Measurements from ENCODE around the gene ELP1.

The ELP1 gene

GRCh38 chr9:108861464-108861863 lies 72.5 kb downstream of the ELP1 start:
- no peak overlapping the region for H3K27ac ChIP-seq (ENCODE audit: extremely low read depth, low read depth, low read length)
- H3K4me1 ChIP-seq (ENCODE audit: control insufficient read depth, insufficient read depth, low read length), result no peaks in the 10 kb centered on the region
- CTCF ChIA-PET, result interaction anchor here (0.7 to 1.0 kb wide), 2 partner anchors 84 to 198 kb away, joined by 3 to 5 read pairs; no protein-coding TSS in a partner anchor
- no peak overlapping the region for H3K4me3 ChIP-seq (ENCODE audit: low read depth, low read length)
- no peaks in the 10 kb centered on the region for H3K9me3 ChIP-seq (ENCODE audit: control insufficient read depth, insufficient read depth, low read depth, low read length)
- TF ChIP-seq HOXD13 (CRISPR knock-in tag; IDR thresholded peaks at IDR 0.05; ENCODE audit: borderline replicate concordance) (no peak), ZNF48 (tag by site-specific recombination; IDR thresholded peaks at IDR 0.05) (no peak), ZNF660 (tag by site-specific recombination; IDR thresholded peaks at IDR 0.05) (no peak), ZNF404 (tag by site-specific recombination; IDR thresholded peaks at IDR 0.05) (no peak), ZNF2 (tag by site-specific recombination; IDR thresholded peaks at IDR 0.05) (no peak), ZNF792 (tag by site-specific recombination; IDR thresholded peaks at IDR 0.05) (no peak), ZNF658 (tag by site-specific recombination; IDR thresholded peaks at IDR 0.05) (no peak), ZFP37 (tag by site-specific recombination; IDR thresholded peaks at IDR 0.05) (no peak)
- H3K36me3 ChIP-seq (ENCODE audit: control insufficient read depth in 2 of 2, insufficient read depth in 1 of 2, low read length in 2 of 2), result no peaks in the 10 kb centered on the region
- POLR2A ChIA-PET, result no interaction called here

- Histone ChIP-seq H3K36me3 (ENCODE audit: control insufficient read depth in 2 of 2, insufficient read depth in 1 of 2, low read length in 2 of 2) (no peaks in the 10 kb centered on the region), H3K27ac (ENCODE audit: extremely low read depth, low read depth, low read length) (no peak overlapping the region), H3K4me3 (ENCODE audit: low read depth, low read length) (no peak overlapping the region), H3K4me1 (ENCODE audit: control insufficient read depth, insufficient read depth, low read length) (no peaks in the 10 kb centered on the region), H3K9me3 (ENCODE audit: control insufficient read depth, insufficient read depth, low read depth, low read length) (no peaks in the 10 kb centered on the region)
- POLR2A ChIA-PET, result no interaction called here
- CTCF ChIA-PET, result interaction anchor here (1.0 kb wide), 1 partner anchor 83 kb away, joined by 5 read pairs; no protein-coding TSS in a partner anchor
- TF ChIP-seq MEIS1 (CRISPR knock-in tag; IDR thresholded peaks at IDR 0.05; ENCODE audit: borderline replicate concordance) (no peak), ZNF549 (tag by site-specific recombination; IDR thresholded peaks at IDR 0.05) (no peak), SP3 (tag by site-specific recombination; IDR thresholded peaks at IDR 0.05) (no peak), KLF16 (tag by site-specific recombination; IDR thresholded peaks at IDR 0.05) (no peak), ZNF621 (tag by site-specific recombination; IDR thresholded peaks at IDR 0.05) (no peak), ZNF121 (tag by site-specific recombination; IDR thresholded peaks at IDR 0.05) (no peak), ZNF626 (tag by site-specific recombination; IDR thresholded peaks at IDR 0.05) (no peak), ZNF416 (tag by site-specific recombination; IDR thresholded peaks at IDR 0.05) (no peak), ZNF426 (tag by site-specific recombination; IDR thresholded peaks at IDR 0.05) (no peak), ZNF530 (tag by site-specific recombination; IDR thresholded peaks at IDR 0.05; ENCODE audit: low read depth) (no peak), ZNF768 (tag by site-specific recombination; IDR thresholded peaks at IDR 0.05) (no peak), ZNF133 (tag by site-specific recombination; IDR thresholded peaks at IDR 0.05) (no peak)
These were observed 73.2 kb downstream of the ELP1 start for GRCh38 chr9:108860764-108861163.

GRCh38 chr9:108860354-108860753 lies 73.6 kb downstream of the ELP1 start:
- Histone ChIP-seq H3K36me3 (ENCODE audit: control insufficient read depth in 2 of 2, insufficient read depth in 1 of 2, low read length in 2 of 2) (no peaks in the 10 kb centered on the region), H3K4me3 (ENCODE audit: low read depth, low read length) (no peak overlapping the region), H3K4me1 (ENCODE audit: control insufficient read depth, insufficient read depth, low read length) (no peaks in the 10 kb centered on the region), H3K27ac (ENCODE audit: extremely low read depth, low read depth, low read length) (no peak overlapping the region), H3K9me3 (ENCODE audit: control insufficient read depth, insufficient read depth, low read depth, low read length) (no peaks in the 10 kb centered on the region)
- ChIA-PET CTCF (no interaction called here), POLR2A (no interaction called here)
- TF ChIP-seq ZNF114 (tag by site-specific recombination; IDR thresholded peaks at IDR 0.05), result no peak
- TF ChIP-seq ZNF488 (tag by site-specific recombination; IDR thresholded peaks at IDR 0.05), result no peak
- TF ChIP-seq ZNF660 (tag by site-specific recombination; IDR thresholded peaks at IDR 0.05), result no peak
- no peak for TF ChIP-seq ZNF837 (tag by site-specific recombination; IDR thresholded peaks at IDR 0.05)
- TF ChIP-seq ZNF544 (tag by site-specific recombination; IDR thresholded peaks at IDR 0.05), result no peak
- TF ChIP-seq PRDM10 (tag by site-specific recombination; IDR thresholded peaks at IDR 0.05), result no peak
- no peak for TF ChIP-seq REPIN1 (tag by site-specific recombination; IDR thresholded peaks at IDR 0.05; ENCODE audit: low read depth)
- TF ChIP-seq ZNF223 (tag by site-specific recombination; IDR thresholded peaks at IDR 0.05), result no peak
- no peak for TF ChIP-seq KLF9 (tag by site-specific recombination; IDR thresholded peaks at IDR 0.05; ENCODE audit: low read depth)

All from HEK293 (cell line).